Esophagus muscularis mucosa (tissue), 4 donors: ENCODE data around the gene BET1L.

Experiments
- CTCF ChIP-seq, 3 experiments: fragments of 200-600 bp in 2 of 3; fragments of 450-650 bp in 1 of 3; sonication (generic) in 2 of 3; IDR thresholded peaks; one replicate each; pipeline ENCODE4 v1.5.1; 2017 to 2019; ENCODE audit warnings: antibody characterized with exemption in 3 of 3, mild to moderate bottlenecking in 2 of 3, moderate library complexity in 1 of 3
- EP300 ChIP-seq: sonication (generic); formaldehyde crosslinking; IDR thresholded peaks from one replicate; pipeline ENCODE4 v1.6.1; 2017; ENCODE audit warnings: antibody characterized with exemption
- POLR2A ChIP-seq: fragments of 450-650 bp; IDR thresholded peaks from one replicate; pipeline ENCODE4 v1.6.1; 2017; ENCODE audit warnings: antibody characterized with exemption, moderate library complexity, mild to moderate bottlenecking, low read depth
- POLR2AphosphoS5 ChIP-seq, 2 donors: sonication (generic); formaldehyde crosslinking; IDR thresholded peaks; one replicate each; pipeline ENCODE4 v1.6.1; 2017; ENCODE audit warnings: antibody characterized with exemption in 2 of 2

- TF ChIP-seq POLR2A (no peak), CTCF (IDR thresholded peaks at IDR 0.05) (no peak), POLR2AphosphoS5 (IDR thresholded peaks at IDR 0.05) (no peak), EP300 (no peak)
These were observed 28.4 kb upstream of the BET1L start for GRCh38 chr11:235609-235996.
